ACHN (cell line): ENCODE data around the gene TFR2.
A peak's percentile ranks its signal among the peaks of the same experiment; 100 is the strongest.

Experiments used
- DNase-seq: peaks from one replicate; pipeline ENCODE4 v3.0.0-alpha.2; 2015
- in situ Hi-C: cut with HindIII; loops from 2 replicates; pipeline ENCODE4 v1.10.0; 2017; ENCODE audit warnings: low sequenced_read_pairs, low pct_ligation_motif_present, low pct_unique_long_range_greater_than_20kb

Gene TFR2

DNA sequence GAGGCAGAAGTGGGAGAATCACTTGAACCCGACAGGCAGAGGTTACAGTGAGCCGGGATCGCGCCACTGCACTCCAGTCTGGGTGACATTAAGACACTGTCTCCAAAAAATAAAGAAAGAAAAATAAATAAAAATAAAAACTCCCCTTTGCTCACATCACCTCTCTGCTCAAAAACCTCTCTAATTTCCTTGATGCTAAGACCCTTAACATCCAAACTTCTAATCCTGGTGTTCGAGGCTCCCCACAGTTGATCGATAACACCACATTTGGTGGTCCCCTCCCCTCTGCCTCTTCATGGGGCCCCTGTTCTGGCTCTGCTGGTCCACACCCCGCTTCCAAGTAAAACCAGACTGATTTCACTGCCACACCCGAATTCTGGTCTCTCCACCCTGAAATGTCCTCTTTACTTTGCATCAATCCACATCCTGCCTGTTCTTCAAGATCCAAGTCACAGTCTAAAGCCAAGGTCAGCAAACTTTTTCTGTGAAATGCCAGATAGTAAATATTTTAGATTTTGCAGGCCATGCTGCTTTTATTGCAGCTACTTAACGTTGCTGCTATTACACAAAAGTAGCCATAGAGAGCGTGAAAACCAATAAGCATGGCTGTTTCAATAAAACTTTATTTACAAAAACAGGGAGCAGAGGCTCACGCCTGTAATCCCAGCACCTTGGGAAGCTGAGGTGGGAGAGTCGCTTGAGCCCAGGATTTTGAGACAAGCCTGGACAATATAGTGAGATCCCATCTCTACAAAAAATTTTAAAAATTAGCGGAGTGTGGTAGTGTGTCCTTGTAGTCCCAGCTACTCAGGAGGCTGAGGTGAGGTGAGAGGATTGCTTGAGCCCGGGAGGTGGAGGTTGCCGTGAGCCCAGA lies 17.2 kb downstream of the TFR2 start:
- no peak for DNase-seq
- in situ Hi-C loops: no loop called here

DNA sequence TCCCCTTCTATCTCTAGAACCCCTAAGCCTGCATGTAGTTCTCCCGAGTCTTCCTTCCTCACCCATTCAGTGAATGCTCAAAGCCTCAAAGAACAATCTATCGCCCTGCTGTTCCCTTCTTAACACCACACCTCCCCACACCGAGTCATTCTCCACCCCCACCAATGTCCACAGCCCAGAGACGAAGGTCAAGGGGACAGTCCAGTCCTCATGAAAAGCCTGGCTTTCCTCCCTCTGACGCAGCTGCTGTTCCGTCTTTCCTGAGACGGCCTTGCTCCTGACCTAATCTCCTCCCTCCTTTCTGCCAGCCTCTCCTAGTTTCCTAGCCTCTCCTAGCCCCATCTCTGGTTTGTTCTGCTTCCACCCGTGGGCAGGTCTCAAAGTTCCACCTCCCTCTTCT lies 19.8 kb downstream of the TFR2 start:
- in situ Hi-C loops: no loop called here

DNA sequence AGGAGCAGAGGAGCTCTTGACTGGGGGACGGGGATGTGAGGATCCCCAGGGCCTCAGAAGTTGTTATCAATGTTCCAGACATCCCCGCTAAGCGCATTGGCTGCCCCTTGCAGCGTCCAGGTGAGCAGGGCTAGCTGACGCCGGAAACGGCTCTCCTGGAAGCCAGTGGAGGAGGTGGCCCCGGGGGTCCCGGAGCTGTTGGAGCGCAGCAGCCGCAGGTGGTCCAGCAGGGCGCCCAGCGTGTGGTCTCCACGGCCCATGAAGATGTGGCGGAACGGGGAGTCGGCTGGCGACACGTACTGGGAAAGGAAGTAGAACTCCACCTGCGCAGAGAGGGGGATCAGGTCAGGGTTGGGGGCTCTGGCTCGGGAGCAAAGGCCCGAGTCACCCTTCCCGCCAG lies 20.5 kb downstream of the TFR2 start:
- DNase-seq: no peak
- in situ Hi-C loops: no loop called here

More for the DNA sequence above, 19.8 kb downstream of the TFR2 start:
- DNase-seq: no peak

DNA sequence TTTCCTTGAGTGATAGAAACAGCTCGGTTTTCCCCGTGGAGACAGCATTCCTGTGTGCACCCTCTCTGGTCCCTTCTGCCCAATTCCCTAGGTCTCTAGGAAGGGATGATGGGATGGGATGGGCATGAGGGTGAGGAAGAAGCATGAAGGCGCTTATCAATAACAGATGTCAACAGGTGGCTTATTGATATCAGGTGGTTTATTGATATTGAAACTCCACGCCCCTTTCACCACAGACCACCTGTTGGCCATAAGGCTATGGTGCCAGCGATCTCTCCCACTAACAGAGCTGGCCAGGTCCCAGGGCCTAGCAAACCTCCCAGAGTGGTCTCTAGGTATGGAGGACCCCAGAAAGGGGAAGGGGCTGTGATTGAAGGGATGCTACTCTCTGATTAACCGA lies 21.1 kb downstream of the TFR2 start:
- in situ Hi-C loops: no loop called here
- DNase-seq: no peak

DNA sequence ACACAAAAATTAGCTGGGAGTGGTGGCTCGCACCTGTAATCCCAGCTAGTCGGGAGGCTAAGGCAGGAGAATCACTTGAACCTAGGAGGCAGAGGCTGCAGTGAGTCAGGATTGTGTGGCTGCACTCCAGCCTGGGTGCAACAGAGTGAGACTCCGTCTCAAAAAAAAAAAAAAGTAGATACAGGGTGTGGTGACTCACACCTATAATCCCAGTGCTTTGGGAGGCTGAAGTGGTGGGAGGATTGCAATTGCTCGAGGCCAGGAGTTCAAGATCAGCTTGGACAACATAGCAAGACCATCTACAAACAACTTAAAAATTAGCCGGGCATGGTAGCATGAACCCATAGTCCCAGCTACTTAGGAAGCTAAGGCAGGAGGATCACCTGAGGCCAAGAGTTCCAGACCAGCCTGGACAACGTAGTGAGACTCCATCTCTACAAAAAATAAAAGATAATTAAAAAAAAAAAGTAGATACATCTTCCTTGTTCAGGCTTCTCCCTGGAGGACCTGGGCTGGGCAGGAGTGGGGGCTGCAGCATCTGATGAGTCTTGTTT lies 27.0 kb downstream of the TFR2 start:
- in situ Hi-C loops: no loop called here
- no peak for DNase-seq

DNA sequence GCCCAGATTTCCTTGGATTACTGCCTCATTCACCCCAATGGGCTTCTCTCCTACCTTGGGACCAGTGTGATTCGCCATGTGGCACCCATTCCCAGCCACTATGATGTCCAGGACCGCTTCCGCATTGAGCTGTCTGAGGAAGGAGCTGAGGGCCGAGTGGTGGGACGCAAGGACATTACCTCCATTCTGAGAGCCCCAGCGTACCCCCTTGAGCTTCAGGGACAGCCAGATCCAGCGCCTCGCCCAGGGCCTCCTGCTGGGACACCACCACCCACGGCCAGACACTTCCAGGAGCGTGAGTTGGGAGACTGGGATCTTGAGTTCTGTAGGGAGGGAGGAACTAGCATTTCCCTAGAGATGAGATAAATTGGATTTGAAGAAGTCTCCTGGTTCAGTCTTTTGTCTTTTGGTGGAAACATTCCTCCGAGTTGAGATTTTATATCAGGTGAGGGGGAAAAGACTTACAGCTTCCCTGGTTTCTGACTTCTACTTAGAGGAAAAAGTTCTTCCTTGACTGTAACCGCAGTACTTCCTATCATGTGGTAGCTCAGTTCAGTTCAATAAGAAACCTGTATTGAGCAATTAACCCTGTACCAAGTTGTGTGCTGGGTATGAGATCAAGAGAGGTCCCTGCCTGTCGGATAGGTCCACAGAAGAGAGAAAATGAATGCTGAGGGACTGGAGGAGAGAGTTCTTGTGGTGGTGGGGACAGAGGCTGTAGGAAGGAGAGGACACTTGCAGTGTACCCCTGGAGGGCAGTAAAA lies 27.8 kb downstream of the TFR2 start:
- no peak for DNase-seq
- in situ Hi-C loops: no loop called here

DNA sequence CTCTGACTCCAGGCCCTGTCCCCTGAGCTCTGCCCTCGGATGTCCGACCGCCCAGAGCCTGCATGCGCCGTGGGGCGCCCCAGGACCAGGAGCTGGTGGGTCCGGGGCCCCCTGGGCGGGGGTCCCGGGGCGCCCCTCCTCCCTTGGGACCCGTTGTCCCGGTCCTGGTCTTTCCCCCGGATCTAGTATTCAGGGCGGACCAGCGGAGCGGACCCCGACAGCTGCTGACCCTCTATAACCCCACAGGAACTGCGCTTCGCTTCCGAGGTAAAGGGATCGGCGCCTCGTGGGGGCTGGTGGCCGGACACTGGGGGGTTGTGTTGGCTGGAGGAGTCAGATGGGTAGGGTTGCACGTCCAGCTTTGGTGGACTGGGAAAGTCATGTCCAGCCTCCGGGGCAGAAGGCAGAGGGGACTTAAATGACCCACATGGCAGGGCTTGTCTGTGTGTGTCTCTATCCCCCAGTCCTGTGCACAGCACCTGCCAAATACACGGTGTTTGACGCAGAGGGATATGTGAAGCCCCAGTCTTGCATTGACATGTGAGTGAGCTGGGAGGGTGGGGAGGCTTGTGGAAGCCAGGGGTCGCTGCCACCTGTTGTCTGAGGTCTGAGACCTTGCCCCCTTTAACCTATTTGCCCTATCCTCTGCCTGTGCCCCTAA lies 28.5 kb downstream of the TFR2 start:
- in situ Hi-C loops: no loop called here

DNA sequence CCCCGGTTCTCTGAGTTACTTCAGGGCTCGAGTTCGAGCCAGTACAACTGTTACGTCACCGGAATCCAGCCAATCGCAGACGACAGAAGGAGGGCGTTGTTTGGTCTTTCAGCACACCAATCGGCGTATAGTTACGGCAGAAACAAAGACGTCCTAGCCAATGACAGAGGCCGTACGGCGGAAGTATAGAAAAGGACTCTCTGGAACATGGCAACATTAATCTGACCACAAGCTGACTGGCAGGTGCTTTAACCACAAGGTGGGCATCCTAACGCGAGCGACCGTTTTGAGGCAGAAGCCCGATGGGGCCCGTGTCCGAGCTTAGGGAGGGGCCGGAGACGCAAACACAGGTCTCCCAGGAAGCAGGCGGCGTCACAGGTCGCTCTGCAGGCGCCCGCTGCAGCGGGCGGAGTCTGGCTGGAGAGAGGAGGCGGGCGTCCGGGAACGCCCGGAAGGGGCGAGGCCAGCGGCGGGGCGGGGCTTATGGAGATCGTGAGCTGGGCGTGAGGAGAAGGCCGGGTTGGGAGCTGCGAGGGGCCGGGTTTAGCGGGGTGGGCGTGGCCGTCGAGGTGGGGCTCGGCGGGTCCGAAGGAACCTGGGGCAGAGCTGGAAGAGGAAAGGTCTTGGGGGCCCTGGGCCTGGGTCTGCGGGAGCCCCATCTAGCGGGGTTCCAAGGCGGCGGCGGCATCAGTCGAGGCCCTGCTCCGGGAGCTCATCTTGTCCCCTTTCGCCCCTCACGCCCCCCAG lies 29.2 kb downstream of the TFR2 start, which contains the start of gene MOSPD3:
Gene MOSPD3 (plus strand): TSS at position 558 of the 747 bp plus-strand sequence. CDS start 252 bp downstream, outside the sequence.
- in situ Hi-C loops: no loop called here

More for the DNA sequence above, 28.5 kb downstream of the TFR2 start:
- no peak for DNase-seq

DNA sequence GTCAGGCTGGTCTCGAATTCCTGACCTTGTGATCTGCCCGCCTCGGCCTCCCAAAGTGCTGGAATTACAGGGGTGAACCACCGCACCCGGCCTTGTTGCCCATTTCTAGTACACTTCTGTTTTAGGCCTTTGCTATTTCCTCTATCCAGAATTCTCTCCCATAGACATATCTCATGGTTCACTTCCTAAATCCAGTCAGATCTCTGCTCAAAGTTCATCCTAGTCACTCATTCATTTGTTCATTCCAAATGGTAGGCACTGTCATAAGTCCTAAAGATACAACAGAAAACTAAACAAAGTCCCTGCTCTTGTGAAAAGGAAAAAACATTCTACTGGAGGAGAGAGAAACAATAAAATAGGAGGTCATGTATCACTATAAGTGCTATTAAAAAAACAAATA lies 31.4 kb downstream of the TFR2 start:
- in situ Hi-C loops: no loop called here
- DNase-seq: no peak

More for the DNA sequence above, 29.2 kb downstream of the TFR2 start, which contains the start of gene MOSPD3:
- peak; percentile 100 for DNase-seq

DNA sequence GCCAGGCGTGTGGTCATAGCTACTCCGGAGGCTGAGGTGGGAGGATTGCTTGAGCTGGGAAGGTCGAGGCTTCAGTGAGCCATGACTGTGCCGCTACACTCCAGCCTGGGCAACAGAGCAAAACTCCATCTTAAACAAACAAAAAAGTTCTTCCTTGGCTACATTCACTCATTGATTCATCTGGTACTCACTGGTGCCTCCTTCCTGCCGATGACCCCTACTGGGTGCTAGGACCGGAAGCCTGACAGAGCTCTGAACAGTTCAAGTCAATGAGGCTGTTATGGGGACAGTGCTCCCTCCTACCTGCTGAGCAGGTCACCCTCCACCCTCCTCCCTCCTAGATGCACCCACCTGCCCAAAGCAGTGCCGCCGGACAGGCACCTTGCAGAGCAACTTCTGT lies 34.2 kb downstream of the TFR2 start:
- no peak for DNase-seq

DNA sequence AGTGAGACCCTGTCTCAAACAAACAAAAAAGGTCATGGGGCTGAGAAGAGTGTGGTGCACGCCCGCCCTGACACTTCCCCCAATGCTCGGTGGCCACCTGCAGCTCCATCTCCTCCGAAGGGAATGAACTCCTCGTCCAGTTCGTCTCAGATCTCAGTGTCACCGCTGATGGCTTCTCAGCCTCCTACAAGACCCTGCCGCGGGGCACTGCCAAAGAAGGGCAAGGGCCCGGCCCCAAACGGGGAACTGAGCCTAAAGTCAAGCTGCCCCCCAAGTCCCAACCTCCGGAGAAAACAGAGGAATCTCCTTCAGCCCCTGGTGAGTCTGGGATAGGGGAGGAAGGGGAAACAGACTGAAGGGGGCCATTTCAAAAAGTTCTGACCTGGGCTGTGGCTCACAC lies 35.0 kb downstream of the TFR2 start:
- no peak for DNase-seq
- in situ Hi-C loops: no loop called here

More for the DNA sequence above, 34.2 kb downstream of the TFR2 start:
- in situ Hi-C loops: no loop called here

DNA sequence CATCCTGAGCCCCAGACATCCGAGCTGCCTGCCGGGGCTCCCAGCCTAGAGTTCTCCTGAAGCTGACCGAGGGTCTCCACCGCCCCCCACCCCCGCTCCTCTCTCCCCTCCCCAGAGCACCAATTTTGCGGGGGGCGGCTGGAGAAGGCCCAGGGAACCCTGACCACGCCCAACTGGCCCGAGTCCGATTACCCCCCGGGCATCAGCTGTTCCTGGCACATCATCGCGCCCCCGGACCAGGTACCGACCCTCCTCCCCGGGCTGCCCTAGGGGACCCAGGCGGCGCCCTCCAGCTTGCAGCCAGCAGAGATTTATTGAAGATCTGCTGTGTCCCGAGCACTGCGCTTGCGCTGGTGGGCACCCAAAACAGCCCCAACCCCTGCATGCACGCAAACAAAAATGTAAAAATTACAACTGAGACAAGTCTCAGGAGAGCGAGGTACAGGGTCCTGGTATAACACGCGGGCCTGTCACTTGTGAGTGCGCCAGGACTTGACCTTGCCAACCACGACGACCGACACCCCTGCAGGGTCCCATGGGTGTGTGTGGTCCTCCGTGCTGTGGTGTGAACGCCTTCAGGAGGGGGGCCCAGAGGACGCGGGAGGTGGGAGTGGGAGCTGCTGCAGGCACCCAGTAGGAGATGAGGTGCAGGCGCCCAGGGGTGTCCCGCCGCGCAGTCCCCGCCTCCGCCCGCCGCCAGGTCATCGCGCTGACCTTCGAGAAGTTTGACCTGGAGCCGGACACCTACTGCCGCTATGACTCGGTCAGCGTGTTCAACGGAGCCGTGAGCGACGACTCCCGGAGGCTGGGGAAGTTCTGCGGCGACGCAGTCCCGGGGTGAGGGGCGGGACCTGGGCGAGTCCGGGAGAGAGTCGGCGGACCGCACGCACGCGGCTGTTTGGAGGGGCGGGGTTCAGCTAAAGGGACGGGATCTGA lies 36.1 kb downstream of the TFR2 start:
- peak; percentile 45 for DNase-seq
- in situ Hi-C loops: no loop called here

DNA sequence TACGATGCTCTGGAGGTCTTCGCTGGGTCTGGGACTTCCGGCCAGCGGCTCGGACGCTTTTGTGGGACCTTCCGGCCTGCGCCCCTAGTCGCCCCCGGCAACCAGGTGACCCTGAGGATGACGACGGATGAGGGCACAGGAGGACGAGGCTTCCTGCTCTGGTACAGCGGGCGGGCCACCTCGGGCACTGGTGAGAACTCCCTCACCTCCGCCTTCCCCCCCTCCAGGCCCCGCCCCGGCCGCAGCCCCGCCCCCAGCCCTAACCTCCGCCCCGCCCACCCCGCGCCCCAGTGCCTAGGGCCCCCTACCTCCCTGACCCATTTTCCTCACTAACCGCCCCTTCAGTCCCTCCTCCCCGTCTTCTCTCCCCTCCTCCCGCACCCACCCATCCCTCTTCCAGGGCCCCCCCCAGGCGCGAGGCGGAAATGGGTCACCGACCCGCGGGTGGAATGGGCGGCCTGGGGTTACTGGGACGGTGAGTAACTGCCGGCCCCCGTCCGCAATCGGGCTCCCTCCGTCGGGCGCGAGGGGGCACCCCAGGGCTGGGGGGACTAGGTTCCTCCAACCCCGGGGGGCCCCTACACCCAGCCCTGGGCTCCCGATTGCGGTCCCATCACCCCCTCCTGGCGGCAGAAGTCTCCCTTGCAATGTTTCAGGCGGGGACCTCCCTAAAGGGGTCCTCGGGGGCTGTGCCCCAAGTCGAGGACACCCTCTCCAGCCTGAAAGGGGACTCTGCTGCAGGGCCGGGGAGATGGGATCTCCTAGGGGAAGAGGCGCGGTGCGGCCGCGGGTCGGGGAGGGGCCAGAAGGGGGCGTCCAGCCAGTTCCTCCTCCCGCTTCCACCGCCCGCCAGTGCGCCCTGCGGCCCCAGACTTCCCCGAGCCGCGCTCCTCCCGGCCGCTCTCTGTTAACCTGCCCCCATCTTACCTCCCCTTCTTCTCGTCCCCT lies 37.0 kb downstream of the TFR2 start:
- peak; percentile 85 for DNase-seq
- in situ Hi-C loops: no loop called here

DNA sequence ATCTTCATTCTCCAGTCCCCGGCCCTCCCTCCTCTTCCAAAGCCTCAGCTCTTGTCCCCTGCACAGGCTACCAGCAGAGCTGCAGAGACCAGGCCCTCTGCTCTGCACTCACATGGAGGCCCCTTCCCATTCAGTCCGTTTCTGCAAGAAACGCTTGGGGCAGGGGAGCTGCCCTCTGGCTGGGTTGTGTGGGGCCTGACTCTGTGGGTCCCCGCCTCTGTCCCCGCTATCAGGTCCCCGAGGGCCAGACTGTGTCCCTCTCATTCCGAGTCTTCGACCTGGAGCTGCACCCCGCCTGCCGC lies 37.7 kb downstream of the TFR2 start:
- no peak for DNase-seq
- in situ Hi-C loops: no loop called here

DNA sequence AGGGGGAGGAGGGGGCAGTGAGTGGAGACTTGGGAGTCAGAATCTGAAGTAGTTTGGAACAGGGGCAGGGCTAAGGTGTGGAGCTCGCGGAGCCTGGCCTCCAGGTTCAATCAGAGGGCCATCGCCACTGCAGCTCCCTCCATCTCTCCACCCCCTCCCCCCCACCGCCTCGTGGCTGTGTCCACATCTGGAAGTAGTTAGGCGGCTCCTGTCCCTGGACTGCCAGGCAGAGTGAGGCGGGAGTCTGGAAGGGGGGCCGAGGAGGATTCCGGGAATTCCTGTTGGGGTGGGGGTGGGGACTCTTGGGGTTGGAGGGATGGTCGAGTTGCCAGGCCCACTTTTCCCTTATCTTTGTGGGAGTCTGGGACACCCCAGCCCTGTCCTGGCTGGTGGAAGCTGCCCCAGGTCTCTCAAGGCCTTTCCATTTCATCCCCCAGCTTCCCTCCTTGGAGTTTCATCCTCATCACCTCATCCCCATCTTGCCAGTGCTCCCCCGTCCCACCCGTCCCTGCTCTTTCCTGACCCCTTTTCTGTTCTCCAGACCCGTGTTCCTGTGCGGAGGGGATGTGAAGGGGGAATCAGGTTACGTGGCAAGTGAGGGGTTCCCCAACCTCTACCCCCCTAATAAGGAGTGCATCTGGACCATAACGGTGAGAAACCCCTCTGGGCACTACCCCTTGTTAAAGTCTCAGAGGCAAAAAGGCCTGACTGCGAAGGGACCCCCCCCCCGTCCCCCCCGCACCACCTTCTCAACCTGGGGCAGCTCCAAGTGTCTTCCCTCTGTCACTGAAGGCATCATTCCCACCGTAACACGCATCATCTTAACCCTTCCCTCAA lies 38.2 kb downstream of the TFR2 start:
- no peak for DNase-seq
- in situ Hi-C loops: no loop called here

DNA sequence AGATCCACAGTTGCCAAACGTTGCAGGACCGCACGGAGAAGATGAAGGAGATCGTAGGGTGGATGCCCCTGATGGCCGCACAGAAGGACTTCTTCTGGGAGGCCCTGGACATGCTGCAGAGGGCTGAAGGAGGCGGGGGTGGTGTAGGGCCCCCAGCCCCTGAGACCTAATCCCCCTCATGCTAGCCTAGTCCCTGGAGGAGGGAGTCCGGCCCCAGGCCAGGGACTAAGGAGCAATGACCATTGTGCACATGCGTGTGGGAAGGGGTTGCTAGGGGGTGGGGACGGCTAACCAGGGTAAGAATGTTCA lies 40.7 kb downstream of the TFR2 start:
- DNase-seq: no peak
- in situ Hi-C loops: no loop called here
